Measurements from ENCODE around the gene GFOD1. TPM values are rescaled to one million over a fixed set of nuclear protein-coding genes. Genes with fewer than 3 reads are reported as not detected.

Gene GFOD1
- total RNA-seq, 1 donor from 2014 or later: 16.3 TPM

GRCh38 chr6:13407368-13407708 is 80.1 kb downstream of the GFOD1 start:
- TF ChIP-seq, protein P1, sequence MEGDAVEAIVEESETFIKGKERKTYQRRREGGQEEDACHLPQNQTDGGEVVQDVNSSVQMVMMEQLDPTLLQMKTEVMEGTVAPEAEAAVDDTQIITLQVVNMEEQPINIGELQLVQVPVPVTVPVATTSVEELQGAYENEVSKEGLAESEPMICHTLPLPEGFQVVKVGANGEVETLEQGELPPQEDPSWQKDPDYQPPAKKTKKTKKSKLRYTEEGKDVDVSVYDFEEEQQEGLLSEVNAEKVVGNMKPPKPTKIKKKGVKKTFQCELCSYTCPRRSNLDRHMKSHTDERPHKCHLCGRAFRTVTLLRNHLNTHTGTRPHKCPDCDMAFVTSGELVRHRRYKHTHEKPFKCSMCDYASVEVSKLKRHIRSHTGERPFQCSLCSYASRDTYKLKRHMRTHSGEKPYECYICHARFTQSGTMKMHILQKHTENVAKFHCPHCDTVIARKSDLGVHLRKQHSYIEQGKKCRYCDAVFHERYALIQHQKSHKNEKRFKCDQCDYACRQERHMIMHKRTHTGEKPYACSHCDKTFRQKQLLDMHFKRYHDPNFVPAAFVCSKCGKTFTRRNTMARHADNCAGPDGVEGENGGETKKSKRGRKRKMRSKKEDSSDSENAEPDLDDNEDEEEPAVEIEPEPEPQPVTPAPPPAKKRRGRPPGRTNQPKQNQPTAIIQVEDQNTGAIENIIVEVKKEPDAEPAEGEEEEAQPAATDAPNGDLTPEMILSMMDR (IDR thresholded peaks at IDR 0.05; ENCODE audit: insufficient read depth, low read length, severe bottlenecking): no peak
- no peaks in the 10 kb centered on the region for H3K36me3 ChIP-seq (ENCODE audit: control insufficient read depth, insufficient read depth, low read length)
- DNase-seq (ENCODE audit: low read depth) (no peak), FAIRE-seq (no peak)
- no peak overlapping the region for H3K4me3 ChIP-seq (ENCODE audit: low read depth, low read length)
- H3K27me3 ChIP-seq (ENCODE audit: control insufficient read depth, insufficient read depth, low read length): no peaks in the 10 kb centered on the region

DNA sequence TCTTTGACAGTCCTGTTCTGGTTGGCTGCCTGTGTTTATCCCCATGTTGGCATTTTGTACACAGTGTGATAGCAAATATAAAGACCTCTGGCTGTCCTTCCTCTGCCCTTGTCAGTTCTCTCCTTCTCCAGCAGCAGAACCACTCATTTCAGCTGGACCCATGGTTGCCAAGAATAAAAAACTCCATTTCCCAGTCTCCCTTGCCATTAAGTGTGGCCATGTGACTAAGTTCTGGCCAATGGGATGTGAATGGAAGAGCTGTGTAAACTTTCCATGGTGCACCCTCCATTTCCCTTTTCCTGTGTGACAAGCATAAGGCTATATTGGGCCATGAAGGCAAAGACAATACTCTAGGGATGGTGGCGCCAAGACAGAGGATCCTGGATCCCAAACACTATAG is 80.6 kb downstream of the GFOD1 start:
- FAIRE-seq (no peak), DNase-seq (ENCODE audit: low read depth) (no peak)
- TF ChIP-seq, protein P1 (IDR thresholded peaks at IDR 0.05; ENCODE audit: insufficient read depth, low read length, severe bottlenecking): no peak
- Histone ChIP-seq H3K36me3 (ENCODE audit: control insufficient read depth, insufficient read depth, low read length) (no peaks in the 10 kb centered on the region), H3K27me3 (ENCODE audit: control insufficient read depth, insufficient read depth, low read length) (no peaks in the 10 kb centered on the region), H3K4me3 (ENCODE audit: low read depth, low read length) (no peak overlapping the region)

- no peak for FAIRE-seq
- TF ChIP-seq, protein P1 (IDR thresholded peaks at IDR 0.05; ENCODE audit: insufficient read depth, low read length, severe bottlenecking): no peak
- no peak overlapping the region for H3K4me3 ChIP-seq (ENCODE audit: low read depth, low read length)
These were observed 81.4 kb downstream of the GFOD1 start for GRCh38 chr6:13405961-13406477.

DNA sequence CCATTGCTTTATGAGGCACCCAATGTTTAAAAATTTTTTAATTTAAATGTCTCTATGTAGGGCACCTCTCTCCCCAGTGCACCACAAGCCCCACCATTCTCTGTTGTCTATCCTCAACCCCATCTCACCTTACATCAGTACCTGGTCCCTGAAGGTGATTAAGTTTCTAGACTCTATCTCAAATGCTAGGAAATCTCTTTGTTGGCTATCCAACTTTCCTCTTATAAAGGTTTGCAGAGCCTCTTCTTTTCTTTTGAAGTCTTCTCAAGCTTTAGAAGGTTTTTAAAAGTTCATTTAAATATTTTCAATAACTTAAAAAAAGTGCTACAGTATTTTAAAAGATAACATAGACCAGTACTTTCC is 82.5 kb downstream of the GFOD1 start:
- Histone ChIP-seq H3K4me3 (ENCODE audit: low read depth, low read length) (no peak overlapping the region), H3K27me3 (ENCODE audit: control insufficient read depth, insufficient read depth, low read length) (no peaks in the 10 kb centered on the region), H3K36me3 (ENCODE audit: control insufficient read depth, insufficient read depth, low read length) (no peaks in the 10 kb centered on the region)
- TF ChIP-seq, protein P1 (IDR thresholded peaks at IDR 0.05; ENCODE audit: insufficient read depth, low read length, severe bottlenecking): no peak
- DNase-seq (ENCODE audit: low read depth) (no peak), FAIRE-seq (no peak)

More at GRCh38 chr6:13405961-13406477, 81.4 kb downstream of the GFOD1 start:
- Histone ChIP-seq H3K27me3 (ENCODE audit: control insufficient read depth, insufficient read depth, low read length) (no peaks in the 10 kb centered on the region), H3K36me3 (ENCODE audit: control insufficient read depth, insufficient read depth, low read length) (no peaks in the 10 kb centered on the region)
- no peak for DNase-seq (ENCODE audit: low read depth)

DNA sequence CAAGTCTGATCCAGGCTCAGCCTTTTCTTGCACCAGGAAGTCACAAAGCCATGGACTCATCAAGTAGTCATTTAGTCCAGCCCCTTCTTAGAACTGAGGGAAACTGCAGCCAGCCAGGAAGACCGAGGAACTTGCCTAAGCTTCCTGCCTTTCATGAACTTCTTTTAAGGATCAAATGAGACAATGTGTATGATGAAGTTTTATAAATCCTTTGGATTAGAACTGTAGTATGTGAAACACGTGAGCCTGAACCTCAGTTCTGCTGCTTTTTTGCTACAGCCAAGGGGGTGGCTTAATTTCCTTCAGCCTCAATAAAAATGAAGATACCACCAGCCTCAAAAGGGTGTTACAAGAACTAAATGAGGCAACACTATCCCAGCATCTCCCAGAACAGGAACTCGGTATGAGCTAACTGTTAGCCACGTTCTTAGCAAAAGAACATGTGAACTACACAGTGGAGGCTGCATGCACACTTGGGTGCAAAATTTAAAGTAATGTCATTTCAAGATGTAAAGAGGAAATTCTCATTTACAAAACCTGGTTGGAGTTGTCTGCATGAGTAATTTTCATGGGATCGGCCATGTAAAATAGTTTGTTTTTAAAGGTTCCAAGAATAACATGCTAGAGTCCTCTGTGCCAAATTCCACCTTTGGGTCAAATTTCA is 83.0 kb downstream of the GFOD1 start:
- Histone ChIP-seq H3K4me3 (ENCODE audit: low read depth, low read length) (no peak overlapping the region), H3K27me3 (ENCODE audit: control insufficient read depth, insufficient read depth, low read length) (no peaks in the 10 kb centered on the region), H3K36me3 (ENCODE audit: control insufficient read depth, insufficient read depth, low read length) (no peaks in the 10 kb centered on the region)
- FAIRE-seq: no peak
- DNase-seq (ENCODE audit: low read depth): peak; percentile 74
- TF ChIP-seq, protein P1 (IDR thresholded peaks at IDR 0.05; ENCODE audit: insufficient read depth, low read length, severe bottlenecking): no peak

GRCh38 chr6:13402711-13403110 is 84.7 kb downstream of the GFOD1 start:
- Histone ChIP-seq H3K27me3 (ENCODE audit: control insufficient read depth, insufficient read depth, low read length) (no peaks in the 10 kb centered on the region), H3K4me3 (ENCODE audit: low read depth, low read length) (no peak overlapping the region), H3K36me3 (ENCODE audit: control insufficient read depth, insufficient read depth, low read length) (no peaks in the 10 kb centered on the region)
- TF ChIP-seq, protein P1 (IDR thresholded peaks at IDR 0.05; ENCODE audit: insufficient read depth, low read length, severe bottlenecking): no peak
- FAIRE-seq (no peak), DNase-seq (ENCODE audit: low read depth) (no peak)
